Measurements from ENCODE around the gene RMI2.
A peak's percentile ranks its signal among the peaks of the same experiment; 100 is the strongest.

RMI2 gene

GRCh38 chr16:11328172-11329070 is 16.8 kb upstream of the RMI2 start:
- peak; percentile 90 for DNase-seq (ENCODE audit: low spot score)

- DNase-seq (ENCODE audit: low spot score), result no peak
Measured at GRCh38 chr16:11329071-11329491, 16.2 kb upstream of the RMI2 start.

- no peak for DNase-seq (ENCODE audit: low spot score)
Measured at GRCh38 chr16:11329891-11330290, 15.4 kb upstream of the RMI2 start.

- DNase-seq (ENCODE audit: low spot score), result no peak
Measured at GRCh38 chr16:11330526-11331237, 14.6 kb upstream of the RMI2 start.

- DNase-seq (ENCODE audit: low spot score), result no peak
Measured at GRCh38 chr16:11331967-11332366, 13.3 kb upstream of the RMI2 start.

- DNase-seq (ENCODE audit: low spot score), result no peak
Measured at GRCh38 chr16:11333010-11333409, 12.2 kb upstream of the RMI2 start.

- DNase-seq (ENCODE audit: low spot score), result no peak
Measured at GRCh38 chr16:11333702-11334101, 11.6 kb upstream of the RMI2 start.

GRCh38 chr16:11334831-11335404 is 10.3 kb upstream of the RMI2 start:
- no peak for DNase-seq (ENCODE audit: low spot score)

- no peak for DNase-seq (ENCODE audit: low spot score)
Measured at GRCh38 chr16:11339075-11339474, 6.2 kb upstream of the RMI2 start.

- no peak for DNase-seq (ENCODE audit: low spot score)
Measured at GRCh38 chr16:11340710-11341109, 4.5 kb upstream of the RMI2 start.

GRCh38 chr16:11341371-11341770 is 3.9 kb upstream of the RMI2 start:
- no peak for DNase-seq (ENCODE audit: low spot score)

- DNase-seq (ENCODE audit: low spot score), result no peak
Measured at GRCh38 chr16:11342021-11342855, 3.0 kb upstream of the RMI2 start.

- no peak for DNase-seq (ENCODE audit: low spot score)
Measured at GRCh38 chr16:11346700-11347319, 1.6 kb downstream of the RMI2 start.

- no peak for DNase-seq (ENCODE audit: low spot score)
Measured at GRCh38 chr16:11347831-11348230, 2.6 kb downstream of the RMI2 start.

- no peak for DNase-seq (ENCODE audit: low spot score)
Measured at GRCh38 chr16:11348737-11349598, 3.7 kb downstream of the RMI2 start.

- peak; percentile 75 for DNase-seq (ENCODE audit: low spot score)
Measured at GRCh38 chr16:11349599-11350276, 4.5 kb downstream of the RMI2 start.

GRCh38 chr16:11350519-11350918 is 5.3 kb downstream of the RMI2 start:
- no peak for DNase-seq (ENCODE audit: low spot score)

- DNase-seq (ENCODE audit: low spot score), result peak; percentile 67
Measured at GRCh38 chr16:11350921-11351335, 5.7 kb downstream of the RMI2 start.

- no peak for DNase-seq (ENCODE audit: low spot score)
Measured at GRCh38 chr16:11353158-11353557, 7.9 kb downstream of the RMI2 start.

- DNase-seq (ENCODE audit: low spot score), result no peak
Measured at GRCh38 chr16:11354407-11354732, 9.1 kb downstream of the RMI2 start.

Data from AG20443 (cell line).